IMR-90 (cell line): ENCODE data around the gene TCAP.

Experiments
- BHLHE40 ChIP-seq: fragments of 150-350 bp; IDR thresholded peaks from 2 replicates; pipeline ENCODE4 v1.6.1; 2016; ENCODE audit warnings: mild to moderate bottlenecking, low read depth, low read length
- CEBPB ChIP-seq: IDR thresholded peaks from 2 replicates; pipeline ENCODE4 v1.6.1; 2012; ENCODE audit warnings: low read depth, low read length, improper control_type of control experiment
- CHD1 ChIP-seq: IDR thresholded peaks from 2 replicates; pipeline ENCODE4 v1.6.1; 2012; ENCODE audit warnings: low read depth, low read length, improper control_type of control experiment
- CTCF ChIP-seq: conservative IDR thresholded peaks from 2 replicates; pipeline ENCODE4 v1.5.1; 2012; ENCODE audit warnings: mild to moderate bottlenecking, low read depth, low read length, improper control_type of control experiment
- ELK1 ChIP-seq: fragments of 150-350 bp; IDR thresholded peaks from 2 replicates; pipeline ENCODE4 v1.6.1; 2016; ENCODE audit warnings: low read depth, mild to moderate bottlenecking, low read length, moderate library complexity, borderline replicate concordance
- FOS ChIP-seq: fragments of 150-350 bp; IDR thresholded peaks from 2 replicates; pipeline ENCODE4 v1.6.1; 2016; ENCODE audit warnings: low read depth, low read length
- MXI1 ChIP-seq: IDR thresholded peaks from 2 replicates; pipeline ENCODE4 v1.6.1; 2012; ENCODE audit warnings: low read depth, mild to moderate bottlenecking, low read length, moderate library complexity, borderline replicate concordance
- POLR2A ChIP-seq: IDR thresholded peaks from 2 replicates; pipeline ENCODE4 v1.6.1; 2012; ENCODE audit warnings: mild to moderate bottlenecking, low read depth, low read length
- RAD21 ChIP-seq: IDR thresholded peaks from 2 replicates; pipeline ENCODE4 v1.6.1; 2012; ENCODE audit warnings: low read length, improper control_type of control experiment
- RFX5 ChIP-seq: IDR thresholded peaks from 2 replicates; pipeline ENCODE4 v1.8.0; 2012; ENCODE audit warnings: low read depth, mild to moderate bottlenecking, low read length, moderate library complexity
- SMC3 ChIP-seq: fragments of 150-350 bp; IDR thresholded peaks from 2 replicates; pipeline ENCODE4 v1.6.1; 2016; ENCODE audit warnings: low read depth, mild to moderate bottlenecking, antibody characterized with exemption, low read length, moderate library complexity
- USF2 ChIP-seq: fragments of 150-350 bp; IDR thresholded peaks from 2 replicates; pipeline ENCODE4 v1.6.1; 2017; ENCODE audit warnings: mild to moderate bottlenecking, antibody characterized with exemption, low read length, low read depth

GRCh38 chr17:39677542-39678339 is 12.6 kb downstream of the TCAP start:
- TF ChIP-seq POLR2A = no peak
- TF ChIP-seq CTCF = no peak
- TF ChIP-seq CEBPB = no peak
- no peak for TF ChIP-seq RAD21
- TF ChIP-seq USF2 = no peak
- TF ChIP-seq RFX5 = no peak
- TF ChIP-seq MXI1 = no peak
- TF ChIP-seq FOS = no peak
- TF ChIP-seq BHLHE40 = no peak
- no peak for TF ChIP-seq ELK1
- TF ChIP-seq CHD1 = no peak
- no peak for TF ChIP-seq SMC3
